Renal pelvis (tissue), 4 donors: ENCODE measurements around the gene PCK2. TPM values are rescaled to one million over a fixed set of nuclear protein-coding genes. Genes with fewer than 3 reads are reported as not detected.
A peak's percentile ranks its signal among the peaks of the same experiment; 100 is the strongest.

Source experiments
- DNase-seq: peaks from one replicate; pipeline ENCODE4 v3.0.0-alpha.2; 2013
- polyA plus RNA-seq, 3 donors: library from polyadenylated mRNA; unstranded; fragments of 120-200 nt; gene quantifications; one replicate each; pipeline ENCODE4 v1.2.1, GENCODE V29; 2013; ENCODE audit not compliant: insufficient read length in 3 of 3

Gene PCK2
- polyA plus RNA-seq, 3 donors, result 37.7 to 41.7 (median 40.0) TPM

- DNase-seq, result peak; percentile 88
Measured at GRCh38 chr14:24113801-24114531, 19.9 kb downstream of the PCK2 start.

GRCh38 chr14:24114532-24115421 lies 20.7 kb downstream of the PCK2 start, which contains the start of the genes DCAF11 and NRL:
Gene DCAF11 (plus strand): TSS chr14:24114777. CDS start chr14:24115595, 818 bp downstream.
Gene NRL (minus strand): TSS chr14:24114949. CDS start chr14:24082848, 32,101 bp downstream.
- DNase-seq, result peak; percentile 100

- DNase-seq, result no peak
Measured at GRCh38 chr14:24115422-24116127, 21.5 kb downstream of the PCK2 start.

- no peak for DNase-seq
Measured at GRCh38 chr14:24116128-24116814, 22.2 kb downstream of the PCK2 start.

- DNase-seq, result no peak
Measured at GRCh38 chr14:24117179-24117578, 23.1 kb downstream of the PCK2 start.

- no peak for DNase-seq
Measured at GRCh38 chr14:24119691-24120090, 25.6 kb downstream of the PCK2 start.

GRCh38 chr14:24121210-24121609 lies 27.1 kb downstream of the PCK2 start:
- DNase-seq, result no peak

- DNase-seq, result no peak
Measured at GRCh38 chr14:24122416-24122815, 28.3 kb downstream of the PCK2 start.

GRCh38 chr14:24122898-24123297 lies 28.8 kb downstream of the PCK2 start:
- DNase-seq, result no peak

- DNase-seq, result no peak
Measured at GRCh38 chr14:24123424-24124417, 29.6 kb downstream of the PCK2 start.

GRCh38 chr14:24126939-24127338 lies 32.8 kb downstream of the PCK2 start:
- DNase-seq, result no peak

- DNase-seq, result no peak
Measured at GRCh38 chr14:24127673-24128072, 33.6 kb downstream of the PCK2 start.

GRCh38 chr14:24129410-24129998 lies 35.4 kb downstream of the PCK2 start:
- DNase-seq, result no peak

- DNase-seq, result no peak
Measured at GRCh38 chr14:24130380-24130716, 36.2 kb downstream of the PCK2 start, which contains the start of gene FITM1. Gene FITM1 (plus strand): TSS chr14:24130659. CDS start chr14:24131564, 905 bp downstream.

GRCh38 chr14:24130717-24131548 lies 36.8 kb downstream of the PCK2 start:
- DNase-seq, result no peak

- no peak for DNase-seq
Measured at GRCh38 chr14:24131549-24131966, 37.4 kb downstream of the PCK2 start.

GRCh38 chr14:24132061-24132685 lies 38.1 kb downstream of the PCK2 start:
- DNase-seq, result no peak

GRCh38 chr14:24132976-24133375 lies 38.9 kb downstream of the PCK2 start:
- no peak for DNase-seq
